ENCODE data around the gene TFF1.

The TFF1 gene

DNA sequence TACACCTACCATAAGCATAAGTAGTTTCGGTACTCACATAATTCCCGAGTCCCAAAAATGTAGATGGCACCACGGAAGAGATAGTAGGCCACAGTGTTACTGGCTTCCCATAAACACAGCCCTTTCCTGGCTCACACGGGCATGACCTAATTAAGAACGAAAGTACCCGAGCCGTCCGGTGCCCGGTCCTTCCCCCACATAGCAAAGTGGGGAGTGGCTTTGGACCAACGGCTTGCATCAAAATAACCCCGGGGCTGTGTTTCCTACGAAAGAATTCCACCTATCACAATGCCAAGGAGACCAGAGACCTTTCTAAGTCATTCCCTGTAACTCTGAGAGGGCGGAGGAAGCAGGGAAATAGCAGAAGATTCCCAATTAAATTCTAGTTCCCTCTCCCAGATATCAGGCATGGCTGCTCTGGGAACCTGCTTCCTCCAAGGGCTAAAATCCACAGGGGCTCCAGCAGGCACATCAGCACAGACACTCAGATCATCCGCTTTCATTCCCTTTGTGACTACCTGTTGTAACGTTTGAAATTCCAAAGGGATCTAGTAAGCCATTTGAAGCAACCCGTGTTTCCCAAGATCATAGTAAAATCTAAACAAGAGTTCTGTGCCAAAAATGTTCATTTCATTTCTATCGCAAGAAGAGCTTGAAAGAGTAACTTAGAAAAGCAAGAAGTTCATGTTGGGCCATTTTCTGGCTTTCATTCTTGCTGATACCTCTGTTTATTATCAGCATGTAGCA, 29.7 kb upstream of the TFF1 start, which contains the start of gene TMPRSS3:
Gene TMPRSS3, minus strand, starts transcription at position 148 of the 747 bp plus-strand sequence. CDS start 635 bp downstream, outside the sequence.
- Histone ChIP-seq H4K20me1 (ENCODE audit: insufficient read depth, low read length) (no peaks in the 10 kb centered on the region), H3K9ac (ENCODE audit: low read length) (no peak within 1 kb of the TSS), H3K4me1 (ENCODE audit: low read length) (0 out of 2 replicates have a peak, but pooled peaks cover 4% of the 10 kb centered on the region), H3K27ac (ENCODE audit: low read length) (no peak within 1 kb of the TSS), H3K4me3 (ENCODE audit: low read length) (no peak within 1 kb of the TSS), H2AFZ (ENCODE audit: low read length) (no peak within 1 kb of the TSS), H3K36me3 (replicated peaks; ENCODE audit: insufficient read depth, low read length) (no peaks in the 10 kb centered on the region), H3K4me2 (ENCODE audit: low read depth, low read length) (0 out of 2 replicates have a peak within 1 kb of the TSS, but pooled peaks have one; percentile 9), H3K9me2 (replicated peaks; ENCODE audit: insufficient read depth, low read length) (no peaks in the 10 kb centered on the region), H3F3A (ENCODE audit: insufficient read depth, low read length) (peaks cover 2% of the 10 kb centered on the region; the same call in 1 of the 2 replicates), H3K79me2 (ENCODE audit: low read length) (no peaks in the 10 kb centered on the region), H3K27me3 (replicated peaks; ENCODE audit: insufficient read depth, low read length) (peaks cover 88% of the 10 kb centered on the region), H3K9me3 (replicated peaks; ENCODE audit: insufficient read depth, low read length) (no peaks in the 10 kb centered on the region)
- DNase-seq = no peak
- TF ChIP-seq CTCF (IDR thresholded peaks at IDR 0.05; ENCODE audit: low read length) (no peak), EZH2phosphoT487 (IDR thresholded peaks at IDR 0.05; ENCODE audit: low read length) (no peak), EZH2 (optimal IDR thresholded peaks at IDR 0.05; ENCODE audit: low read depth, low read length) (no peak)

- Histone ChIP-seq H3K79me2 (ENCODE audit: low read length) (no peaks in the 10 kb centered on the region), H3K4me3 (ENCODE audit: low read length) (no peak overlapping the region), H3K36me3 (replicated peaks; ENCODE audit: insufficient read depth, low read length) (no peaks in the 10 kb centered on the region), H3K9me3 (replicated peaks; ENCODE audit: insufficient read depth, low read length) (no peaks in the 10 kb centered on the region), H3K27ac (ENCODE audit: low read length) (no peak overlapping the region), H4K20me1 (ENCODE audit: insufficient read depth, low read length) (no peaks in the 10 kb centered on the region), H3K27me3 (replicated peaks; ENCODE audit: insufficient read depth, low read length) (peaks cover 88% of the 10 kb centered on the region), H3K9me2 (replicated peaks; ENCODE audit: insufficient read depth, low read length) (no peaks in the 10 kb centered on the region), H3K9ac (ENCODE audit: low read length) (no peak overlapping the region), H2AFZ (ENCODE audit: low read length) (no peak overlapping the region), H3K4me1 (ENCODE audit: low read length) (0 out of 2 replicates have a peak, but pooled peaks cover under 1% of the 10 kb centered on the region), H3F3A (ENCODE audit: insufficient read depth, low read length) (no peaks in the 10 kb centered on the region), H3K4me2 (ENCODE audit: low read depth, low read length) (no peak overlapping the region)
- DNase-seq = no peak
- TF ChIP-seq EZH2 (optimal IDR thresholded peaks at IDR 0.05; ENCODE audit: low read depth, low read length) = no peak
Measured at GRCh38 chr21:42395302-42395701, 29.0 kb upstream of the TFF1 start.

- TF ChIP-seq CTCF (IDR thresholded peaks at IDR 0.05; ENCODE audit: low read length) (no peak), EZH2 (optimal IDR thresholded peaks at IDR 0.05; ENCODE audit: low read depth, low read length) (no peak), EZH2phosphoT487 (IDR thresholded peaks at IDR 0.05; ENCODE audit: low read length) (no peak)
- H4K20me1 ChIP-seq (ENCODE audit: insufficient read depth, low read length) = no peaks in the 10 kb centered on the region
- no peak overlapping the region for H3K4me3 ChIP-seq (ENCODE audit: low read length)
- no peaks in the 10 kb centered on the region for H3K36me3 ChIP-seq (replicated peaks; ENCODE audit: insufficient read depth, low read length)
- peaks cover 6% of the 10 kb centered on the region; the same call in 1 of the 2 replicates for H3F3A ChIP-seq (ENCODE audit: insufficient read depth, low read length)
- DNase-seq = no peak
- no peaks in the 10 kb centered on the region for H3K79me2 ChIP-seq (ENCODE audit: low read length)
- no peak overlapping the region for H2AFZ ChIP-seq (ENCODE audit: low read length)
- no peak overlapping the region for H3K9ac ChIP-seq (ENCODE audit: low read length)
- H3K9me2 ChIP-seq (replicated peaks; ENCODE audit: insufficient read depth, low read length) = no peaks in the 10 kb centered on the region
- no peak overlapping the region for H3K4me2 ChIP-seq (ENCODE audit: low read depth, low read length)
- peaks cover 15% of the 10 kb centered on the region for H3K4me1 ChIP-seq (ENCODE audit: low read length)
- H3K27me3 ChIP-seq (replicated peaks; ENCODE audit: insufficient read depth, low read length) = peaks cover 88% of the 10 kb centered on the region
- no peaks in the 10 kb centered on the region for H3K9me3 ChIP-seq (replicated peaks; ENCODE audit: insufficient read depth, low read length)
- H3K27ac ChIP-seq (ENCODE audit: low read length) = no peak overlapping the region
Measured at GRCh38 chr21:42393443-42393950, 27.2 kb upstream of the TFF1 start.
